ENCODE results near the gene USP25. TPM values are rescaled to one million over a fixed set of nuclear protein-coding genes. Genes with fewer than 3 reads are reported as not detected.

The USP25 gene
- total and polyA plus RNA-seq, 2 donors (not counting 1 experiment from before 2014, with no cell fraction given), result 14.2 to 55.5 TPM

- Mint-ChIP-seq H3K4me1 (no peaks in the 10 kb centered on the region), H3K27ac (no peak overlapping the region), H3K27me3 (no peaks in the 10 kb centered on the region), H3K4me3 (no peak overlapping the region), H3K9me3 (ENCODE audit: insufficient read depth) (peaks cover 2% of the 10 kb centered on the region)
- Histone ChIP-seq H3K79me2 (ENCODE audit: control insufficient read depth, insufficient read depth, low read length) (no peaks in the 10 kb centered on the region), H2AFZ (ENCODE audit: insufficient read depth, low read depth, low read length, poor library complexity, severe bottlenecking) (no peak overlapping the region), H4K20me1 (ENCODE audit: control insufficient read depth, insufficient read depth, low read length, poor library complexity, severe bottlenecking) (no peaks in the 10 kb centered on the region), H3K9ac (ENCODE audit: low read length) (no peak overlapping the region), H3K4me1 (ENCODE audit: control insufficient read depth in 2 of 2, insufficient read depth in 2 of 2, low read length in 2 of 2) (no peaks in the 10 kb centered on the region), H3K9me3 (ENCODE audit: control extremely low read depth in 1 of 3, control insufficient read depth in 2 of 3, insufficient read depth in 1 of 3, low read length in 2 of 3) (peaks cover 0 to 3% (median 2%) of the 10 kb centered on the region in 3 donors), H3K27ac (ENCODE audit: low read length in 2 of 2) (no peak overlapping the region), H3K4me2 (replicated peaks; ENCODE audit: low read depth, low read length, poor library complexity, severe bottlenecking) (no peak overlapping the region), H3K4me3 (ENCODE audit: control extremely low read depth in 1 of 5, extremely low read depth in 1 of 5, insufficient read depth in 1 of 5, low read depth in 2 of 5, low read length in 4 of 5) (no peak overlapping the region), H3K27me3 (replicated peaks in 1 of 4; ENCODE audit: control extremely low read depth in 1 of 4, control insufficient read depth in 3 of 4, insufficient read depth in 4 of 4, low read length in 3 of 4) (no peaks in the 10 kb centered on the region), H3K36me3 (replicated peaks in 1 of 2; ENCODE audit: control extremely low read depth in 1 of 2, control insufficient read depth in 1 of 2, extremely low read depth in 1 of 2, insufficient read depth in 2 of 2, low read length in 1 of 2) (peaks cover 18 to 44% of the 10 kb centered on the region in 2 experiments)
- ATAC-seq (ENCODE audit: low read depth) (no peak), DNase-seq (no peak)
- intact Hi-C loops (cut with micrococcal nuclease), result loop anchor here (5.0 kb wide), 1 partner anchor 88 kb away; no protein-coding TSS in a partner anchor
- TF ChIP-seq CTCF (IDR thresholded peaks at IDR 0.05) (no peak), EZH2 (IDR thresholded peaks at IDR 0.05; ENCODE audit: borderline replicate concordance, insufficient read depth, low read depth, low read length, poor library complexity, severe bottlenecking) (no peak)
- CTCF ChIA-PET, result interaction anchor here (1.8 kb wide), 1 partner anchor 88 kb away, joined by 3 read pairs; no protein-coding TSS in a partner anchor
- POLR2A ChIA-PET, result no interaction called here
Observed at GRCh38 chr21:15820327-15820726, 90.5 kb downstream of the USP25 start.

- DNase-seq, result no peak
- TF ChIP-seq CTCF (IDR thresholded peaks at IDR 0.05) (no peak), EZH2 (IDR thresholded peaks at IDR 0.05; ENCODE audit: borderline replicate concordance, insufficient read depth, low read depth, low read length, poor library complexity, severe bottlenecking) (no peak)
- Histone ChIP-seq H3K4me2 (replicated peaks; ENCODE audit: low read depth, low read length, poor library complexity, severe bottlenecking) (no peak overlapping the region), H3K9ac (ENCODE audit: low read length) (no peak overlapping the region), H2AFZ (ENCODE audit: insufficient read depth, low read depth, low read length, poor library complexity, severe bottlenecking) (no peak overlapping the region), H3K27ac (ENCODE audit: low read length in 2 of 2) (no peak overlapping the region), H3K9me3 (ENCODE audit: control extremely low read depth in 1 of 3, control insufficient read depth in 2 of 3, insufficient read depth in 1 of 3, low read length in 2 of 3) (no peaks in the 10 kb centered on the region), H3K4me1 (ENCODE audit: control insufficient read depth in 2 of 2, insufficient read depth in 2 of 2, low read length in 2 of 2) (no peaks in the 10 kb centered on the region), H4K20me1 (ENCODE audit: control insufficient read depth, insufficient read depth, low read length, poor library complexity, severe bottlenecking) (no peaks in the 10 kb centered on the region), H3K36me3 (replicated peaks in 1 of 2; ENCODE audit: control extremely low read depth in 1 of 2, control insufficient read depth in 1 of 2, extremely low read depth in 1 of 2, insufficient read depth in 2 of 2, low read length in 1 of 2) (peaks cover 16 to 38% of the 10 kb centered on the region in 2 experiments), H3K4me3 (ENCODE audit: control extremely low read depth in 1 of 5, extremely low read depth in 1 of 5, insufficient read depth in 1 of 5, low read depth in 2 of 5, low read length in 4 of 5) (no peak overlapping the region), H3K27me3 (replicated peaks in 1 of 4; ENCODE audit: control extremely low read depth in 1 of 4, control insufficient read depth in 3 of 4, insufficient read depth in 4 of 4, low read length in 3 of 4) (no peaks in the 10 kb centered on the region), H3K79me2 (ENCODE audit: control insufficient read depth, insufficient read depth, low read length) (no peaks in the 10 kb centered on the region)
- Mint-ChIP-seq H3K4me3 (no peak overlapping the region), H3K9me3 (ENCODE audit: insufficient read depth) (peaks cover 2% of the 10 kb centered on the region), H3K27me3 (no peaks in the 10 kb centered on the region), H3K27ac (no peak overlapping the region), H3K4me1 (no peaks in the 10 kb centered on the region)
- WGBS (ENCODE audit: insufficient coverage), result no CpG with 5 or more reads among the region's 3 CpGs
- ATAC-seq (ENCODE audit: low read depth), result no peak
- ChIA-PET CTCF (interaction anchor here (1.6 to 1.8 kb wide), 2 partner anchors 88 to 1561 kb away, joined by 3 to 4 read pairs; no protein-coding TSS in a partner anchor), POLR2A (no interaction called here)
- intact Hi-C loops (cut with micrococcal nuclease), result loop anchor here (5.0 kb wide), 1 partner anchor 89 kb away; no protein-coding TSS in a partner anchor
Observed at GRCh38 chr21:15820852-15821379, 91.1 kb downstream of the USP25 start.

Measured in B cell (primary cell).